SK-N-MC (cell line): Measurements from ENCODE around the gene PSMG1.

Experiments used
- EZH2 ChIP-seq: fragments of 200-600 bp; sonication (generic); IDR thresholded peaks from one replicate; pipeline ENCODE4 v1.6.1; 2017; ENCODE audit warnings: antibody characterized with exemption
- POLR2AphosphoS5 ChIP-seq: IDR thresholded peaks from 2 replicates; pipeline ENCODE4 v1.6.1; 2012; ENCODE audit warnings: mild to moderate bottlenecking, low read depth, low read length, borderline replicate concordance

GRCh38 chr21:39204134-39204533 is 20.9 kb upstream of the PSMG1 start:
- TF ChIP-seq EZH2 (no peak), POLR2AphosphoS5 (no peak)
